ENCODE data around the gene GET4. TPM values are rescaled to one million over a fixed set of nuclear protein-coding genes. Genes with fewer than 3 reads are reported as not detected.
A peak's percentile ranks its signal among the peaks of the same experiment; 100 is the strongest.

GET4 gene
- total RNA-seq, 2 experiments from 2014 or later = 22.3 to 27.1 TPM

- H3K4me1 Mint-ChIP-seq (ENCODE audit: low read depth) = no peaks in the 10 kb centered on the region
- CTCF ChIA-PET = interaction anchor here (0.9 kb wide), 1 partner anchor 94 kb away, joined by 3 read pairs; no protein-coding TSS in a partner anchor
- no peak overlapping the region for H3K27ac Mint-ChIP-seq
- POLR2A ChIA-PET = no interaction called here
- intact Hi-C loops (cut with micrococcal nuclease) = no loop called here
- peaks cover 16% of the 10 kb centered on the region for H3K36me3 Mint-ChIP-seq
- H3K27me3 Mint-ChIP-seq = no peaks in the 10 kb centered on the region
- no peak overlapping the region for H3K4me3 Mint-ChIP-seq
- DNase-seq = no peak
- no peaks in the 10 kb centered on the region for H3K9me3 Mint-ChIP-seq
These were observed 22.7 kb downstream of the GET4 start for GRCh38 chr7:898855-899681.

- intact Hi-C loops (cut with micrococcal nuclease) = no loop called here
- POLR2A ChIA-PET = no interaction called here
- no peaks in the 10 kb centered on the region for H3K9me3 Mint-ChIP-seq
- peaks cover 11% of the 10 kb centered on the region for H3K36me3 Mint-ChIP-seq
- H3K27me3 Mint-ChIP-seq = no peaks in the 10 kb centered on the region
- CTCF ChIA-PET = no interaction called here
- no peak overlapping the region for H3K27ac Mint-ChIP-seq
- no peak for DNase-seq
- no peaks in the 10 kb centered on the region for H3K4me1 Mint-ChIP-seq (ENCODE audit: low read depth)
- H3K4me3 Mint-ChIP-seq = no peak overlapping the region
These were observed 23.5 kb downstream of the GET4 start for GRCh38 chr7:899806-900205.

GRCh38 chr7:900331-901040 lies 24.1 kb downstream of the GET4 start:
- Mint-ChIP-seq H3K9me3 (no peaks in the 10 kb centered on the region), H3K4me3 (no peak overlapping the region), H3K36me3 (peaks cover 7% of the 10 kb centered on the region), H3K4me1 (ENCODE audit: low read depth) (no peaks in the 10 kb centered on the region), H3K27me3 (no peaks in the 10 kb centered on the region), H3K27ac (no peak overlapping the region)
- CTCF ChIA-PET = interaction anchor here (0.6 to 1.8 kb wide), 2 partner anchors 61 to 93 kb away, joined by 4 read pairs; no protein-coding TSS in a partner anchor
- intact Hi-C loops (cut with micrococcal nuclease) = no loop called here
- DNase-seq = no peak
- POLR2A ChIA-PET = no interaction called here

- no peak overlapping the region for H3K4me3 Mint-ChIP-seq
- H3K27ac Mint-ChIP-seq = no peak overlapping the region
- no peaks in the 10 kb centered on the region for H3K27me3 Mint-ChIP-seq
- H3K4me1 Mint-ChIP-seq (ENCODE audit: low read depth) = no peaks in the 10 kb centered on the region
- ChIA-PET CTCF (interaction anchor here (0.6 to 1.8 kb wide), 2 partner anchors 61 to 92 kb away, joined by 4 read pairs; no protein-coding TSS in a partner anchor), POLR2A (no interaction called here)
- intact Hi-C loops (cut with micrococcal nuclease) = no loop called here
- H3K9me3 Mint-ChIP-seq = no peaks in the 10 kb centered on the region
- DNase-seq = no peak
- peaks cover 6% of the 10 kb centered on the region for H3K36me3 Mint-ChIP-seq
These were observed 24.7 kb downstream of the GET4 start for GRCh38 chr7:901041-901387.

- intact Hi-C loops (cut with micrococcal nuclease) = no loop called here
- peaks cover 2% of the 10 kb centered on the region for H3K36me3 Mint-ChIP-seq
- ChIA-PET CTCF (interaction anchor here (1.8 kb wide), 1 partner anchor 91 kb away, joined by 4 read pairs; no protein-coding TSS in a partner anchor), POLR2A (no interaction called here)
- H3K4me1 Mint-ChIP-seq (ENCODE audit: low read depth) = no peaks in the 10 kb centered on the region
- no peaks in the 10 kb centered on the region for H3K9me3 Mint-ChIP-seq
- no peaks in the 10 kb centered on the region for H3K27me3 Mint-ChIP-seq
- DNase-seq = peak; percentile 78
- H3K27ac Mint-ChIP-seq = no peak overlapping the region
- H3K4me3 Mint-ChIP-seq = no peak overlapping the region
These were observed 25.2 kb downstream of the GET4 start for GRCh38 chr7:901388-902154.

GRCh38 chr7:902996-903395 lies 26.6 kb downstream of the GET4 start:
- H3K9me3 Mint-ChIP-seq = no peaks in the 10 kb centered on the region
- DNase-seq = no peak
- no peaks in the 10 kb centered on the region for H3K4me1 Mint-ChIP-seq (ENCODE audit: low read depth)
- no peaks in the 10 kb centered on the region for H3K27me3 Mint-ChIP-seq
- POLR2A ChIA-PET = no interaction called here
- H3K36me3 Mint-ChIP-seq = no peaks in the 10 kb centered on the region
- no peak overlapping the region for H3K4me3 Mint-ChIP-seq
- intact Hi-C loops (cut with micrococcal nuclease) = no loop called here
- H3K27ac Mint-ChIP-seq = no peak overlapping the region
- CTCF ChIA-PET = no interaction called here

GRCh38 chr7:903921-904755 lies 27.8 kb downstream of the GET4 start:
- intact Hi-C loops (cut with micrococcal nuclease) = no loop called here
- no peaks in the 10 kb centered on the region for H3K9me3 Mint-ChIP-seq
- ChIA-PET CTCF (interaction anchor here (1.2 kb wide), 1 partner anchor 89 kb away, joined by 3 read pairs; no protein-coding TSS in a partner anchor), POLR2A (no interaction called here)
- H3K4me3 Mint-ChIP-seq = no peak overlapping the region
- H3K27me3 Mint-ChIP-seq = no peaks in the 10 kb centered on the region
- H3K27ac Mint-ChIP-seq = no peak overlapping the region
- H3K4me1 Mint-ChIP-seq (ENCODE audit: low read depth) = no peaks in the 10 kb centered on the region
- DNase-seq = no peak
- H3K36me3 Mint-ChIP-seq = no peaks in the 10 kb centered on the region

GRCh38 chr7:904847-905246 lies 28.5 kb downstream of the GET4 start:
- CTCF ChIA-PET = no interaction called here
- intact Hi-C loops (cut with micrococcal nuclease) = no loop called here
- Mint-ChIP-seq H3K4me1 (ENCODE audit: low read depth) (peaks cover 3% of the 10 kb centered on the region), H3K9me3 (no peaks in the 10 kb centered on the region), H3K4me3 (no peak overlapping the region), H3K27ac (no peak overlapping the region), H3K27me3 (no peaks in the 10 kb centered on the region), H3K36me3 (no peaks in the 10 kb centered on the region)
- no peak for DNase-seq
- POLR2A ChIA-PET = no interaction called here

GRCh38 chr7:906776-907157 lies 30.4 kb downstream of the GET4 start:
- Mint-ChIP-seq H3K4me1 (ENCODE audit: low read depth) (peaks cover 10% of the 10 kb centered on the region), H3K36me3 (no peaks in the 10 kb centered on the region), H3K4me3 (no peak overlapping the region), H3K9me3 (no peaks in the 10 kb centered on the region), H3K27me3 (no peaks in the 10 kb centered on the region), H3K27ac (no peak overlapping the region)
- ChIA-PET POLR2A (no interaction called here), CTCF (interaction anchor here (4.4 to 5.6 kb wide), 2 partner anchors 68 to 86 kb away, joined by 27 read pairs; partner anchors contain the start of gene COX19)
- DNase-seq = no peak
- intact Hi-C loops (cut with micrococcal nuclease) = no loop called here

- POLR2A ChIA-PET = interaction anchor here (1.6 kb wide), 1 partner anchor 68 kb away, joined by 6 read pairs; the partner anchor contains the start of gene COX19
- Mint-ChIP-seq H3K36me3 (no peaks in the 10 kb centered on the region), H3K27ac (no peak overlapping the region), H3K9me3 (no peaks in the 10 kb centered on the region), H3K27me3 (no peaks in the 10 kb centered on the region), H3K4me3 (no peak overlapping the region), H3K4me1 (ENCODE audit: low read depth) (peaks cover 10% of the 10 kb centered on the region)
- intact Hi-C loops (cut with micrococcal nuclease) = no loop called here
- no peak for DNase-seq
- CTCF ChIA-PET = interaction anchor here (1.0 to 5.6 kb wide), 6 partner anchors 15 to 158 kb away, joined by 3 to 54 read pairs (median 22); partner anchors contain the start of genes ADAP1 and COX19
These were observed 31.0 kb downstream of the GET4 start for GRCh38 chr7:907158-907980.

GRCh38 chr7:908159-908581 lies 31.8 kb downstream of the GET4 start:
- intact Hi-C loops (cut with micrococcal nuclease) = no loop called here
- ChIA-PET CTCF (interaction anchor here (1.0 to 5.6 kb wide), 6 partner anchors 14 to 157 kb away, joined by 3 to 54 read pairs (median 22); partner anchors contain the start of genes ADAP1 and COX19), POLR2A (interaction anchor here (0.6 to 1.6 kb wide), 2 partner anchors 67 to 137 kb away, joined by 3 to 6 read pairs; partner anchors contain the start of gene COX19)
- Mint-ChIP-seq H3K4me1 (ENCODE audit: low read depth) (peaks cover 10% of the 10 kb centered on the region), H3K27me3 (no peaks in the 10 kb centered on the region), H3K36me3 (no peaks in the 10 kb centered on the region), H3K27ac (no peak overlapping the region), H3K9me3 (no peaks in the 10 kb centered on the region), H3K4me3 (no peak overlapping the region)
- DNase-seq = no peak
